ENCODE results near the gene RAI14.

The RAI14 gene

GRCh38 chr5:34848230-34848629 is 192.1 kb downstream of the RAI14 start:
- TF ChIP-seq, protein P1, sequence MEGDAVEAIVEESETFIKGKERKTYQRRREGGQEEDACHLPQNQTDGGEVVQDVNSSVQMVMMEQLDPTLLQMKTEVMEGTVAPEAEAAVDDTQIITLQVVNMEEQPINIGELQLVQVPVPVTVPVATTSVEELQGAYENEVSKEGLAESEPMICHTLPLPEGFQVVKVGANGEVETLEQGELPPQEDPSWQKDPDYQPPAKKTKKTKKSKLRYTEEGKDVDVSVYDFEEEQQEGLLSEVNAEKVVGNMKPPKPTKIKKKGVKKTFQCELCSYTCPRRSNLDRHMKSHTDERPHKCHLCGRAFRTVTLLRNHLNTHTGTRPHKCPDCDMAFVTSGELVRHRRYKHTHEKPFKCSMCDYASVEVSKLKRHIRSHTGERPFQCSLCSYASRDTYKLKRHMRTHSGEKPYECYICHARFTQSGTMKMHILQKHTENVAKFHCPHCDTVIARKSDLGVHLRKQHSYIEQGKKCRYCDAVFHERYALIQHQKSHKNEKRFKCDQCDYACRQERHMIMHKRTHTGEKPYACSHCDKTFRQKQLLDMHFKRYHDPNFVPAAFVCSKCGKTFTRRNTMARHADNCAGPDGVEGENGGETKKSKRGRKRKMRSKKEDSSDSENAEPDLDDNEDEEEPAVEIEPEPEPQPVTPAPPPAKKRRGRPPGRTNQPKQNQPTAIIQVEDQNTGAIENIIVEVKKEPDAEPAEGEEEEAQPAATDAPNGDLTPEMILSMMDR (conservative IDR thresholded peaks at IDR 0.05): no peak
- no peak for TF ChIP-seq ZFX (IDR thresholded peaks at IDR 0.05)
- H3K27ac ChIP-seq: no peak overlapping the region

DNA sequence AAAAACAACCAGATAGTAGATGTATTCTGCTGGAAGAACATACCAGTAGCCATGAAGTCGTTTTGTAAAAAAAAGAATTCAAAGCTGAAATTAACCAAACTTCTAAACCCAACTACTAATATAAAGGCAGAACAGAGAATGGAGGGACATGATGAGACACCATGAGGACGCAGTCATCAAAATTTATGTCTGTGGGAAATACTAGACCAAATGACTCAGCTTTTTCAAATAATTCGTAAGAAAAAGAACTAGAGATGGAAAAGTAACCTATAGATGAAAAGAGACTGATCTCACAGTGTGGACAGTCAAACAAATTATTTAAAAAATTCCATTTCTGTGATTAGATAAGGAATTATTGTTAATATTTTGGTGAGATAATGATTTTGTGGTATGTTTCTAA is 193.1 kb downstream of the RAI14 start:
- H3K27ac ChIP-seq: no peak overlapping the region
- no peak for TF ChIP-seq ZFX (IDR thresholded peaks at IDR 0.05)
- TF ChIP-seq, protein P1 (conservative IDR thresholded peaks at IDR 0.05): no peak

- no peak overlapping the region for H3K27ac ChIP-seq
- TF ChIP-seq, protein P1 (conservative IDR thresholded peaks at IDR 0.05): no peak
- TF ChIP-seq ZFX (IDR thresholded peaks at IDR 0.05): no peak
Measured at GRCh38 chr5:34854459-34855174, 198.5 kb downstream of the RAI14 start.

- no peak overlapping the region for H3K27ac ChIP-seq
- no peak for TF ChIP-seq ZFX (IDR thresholded peaks at IDR 0.05)
- TF ChIP-seq, protein P1 (conservative IDR thresholded peaks at IDR 0.05): no peak
Measured at GRCh38 chr5:34857161-34857560, 201.0 kb downstream of the RAI14 start.

GRCh38 chr5:34857894-34858293 is 201.8 kb downstream of the RAI14 start:
- TF ChIP-seq, protein P1 (conservative IDR thresholded peaks at IDR 0.05): no peak
- TF ChIP-seq ZFX (IDR thresholded peaks at IDR 0.05): no peak
- no peak overlapping the region for H3K27ac ChIP-seq

DNA sequence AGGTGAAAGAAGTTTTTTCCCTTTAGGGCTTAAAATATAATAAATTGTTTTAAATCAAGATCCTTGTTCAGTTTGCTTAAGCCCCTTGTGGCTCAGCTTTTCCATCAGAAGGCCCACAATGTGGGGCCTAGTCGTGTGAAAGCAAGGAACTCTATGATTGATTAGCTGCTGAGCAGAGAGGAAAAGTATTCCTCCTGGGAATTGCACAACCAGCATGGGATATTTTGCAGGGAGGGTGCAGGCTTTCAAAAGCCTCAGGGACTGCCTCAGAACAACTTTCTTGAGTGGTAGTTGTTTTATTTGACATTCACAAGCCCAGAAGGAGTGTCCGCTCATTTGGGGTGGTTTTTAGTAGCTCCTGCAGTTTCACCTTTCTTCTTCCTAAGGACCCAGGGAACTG is 202.7 kb downstream of the RAI14 start:
- no peak overlapping the region for H3K27ac ChIP-seq
- no peak for TF ChIP-seq ZFX (IDR thresholded peaks at IDR 0.05)
- TF ChIP-seq, protein P1 (conservative IDR thresholded peaks at IDR 0.05): no peak

DNA sequence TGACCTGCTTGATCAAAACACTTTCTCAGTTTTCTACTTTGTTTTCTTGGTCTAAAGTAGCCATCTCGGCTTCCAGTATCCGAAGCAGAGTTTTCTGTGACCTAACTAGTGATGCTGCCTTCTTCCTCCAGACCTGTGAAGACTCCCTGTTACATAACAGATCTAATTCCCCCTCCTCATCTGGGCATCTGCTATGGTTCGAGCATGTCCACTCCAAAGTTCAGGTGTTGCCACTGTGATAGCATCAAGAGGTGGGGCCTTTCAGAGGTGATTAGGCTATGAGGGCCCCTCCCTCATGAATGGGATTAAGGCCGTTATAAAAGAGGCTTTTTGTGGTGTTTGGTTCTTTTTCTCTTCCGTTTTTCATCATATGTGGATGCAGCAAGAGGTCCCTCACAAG is 203.1 kb downstream of the RAI14 start:
- no peak overlapping the region for H3K27ac ChIP-seq
- TF ChIP-seq ZFX (IDR thresholded peaks at IDR 0.05): no peak
- TF ChIP-seq, protein P1 (conservative IDR thresholded peaks at IDR 0.05): no peak

Data from C4-2B (cell line).